ENCODE results near the gene PRDX5. TPM values are rescaled to one million over a fixed set of nuclear protein-coding genes. Genes with fewer than 3 reads are reported as not detected.
A peak's percentile ranks its signal among the peaks of the same experiment; 100 is the strongest.

Gene PRDX5
- total and polyA plus RNA-seq, 9 donors = 128 to 175 (median 164) TPM

GRCh38 chr11:64327375-64327774 is 9.5 kb downstream of the PRDX5 start:
- peaks cover 6% of the 10 kb centered on the region for H3K36me3 ChIP-seq (ENCODE audit: control insufficient read depth, insufficient read depth, low read length)
- H3K9me3 ChIP-seq (replicated peaks; ENCODE audit: control insufficient read depth, low read depth, low read length) = peaks cover 3% of the 10 kb centered on the region
- WGBS (ENCODE audit: insufficient coverage) = no CpG with 5 or more reads among the region's 2 CpGs
- no peak overlapping the region for H3K27ac ChIP-seq (ENCODE audit: low read length)
- DNase-seq = no peak
- peaks cover 4% of the 10 kb centered on the region for H3K27me3 ChIP-seq (ENCODE audit: control insufficient read depth, insufficient read depth, low read length)
- H3K4me3 ChIP-seq (ENCODE audit: low read length) = no peak overlapping the region
- peaks cover 3% of the 10 kb centered on the region for H3K4me1 ChIP-seq (ENCODE audit: control insufficient read depth, insufficient read depth, low read length)

- Histone ChIP-seq H3K4me3 (ENCODE audit: low read length) (no peak overlapping the region), H3K27me3 (ENCODE audit: control insufficient read depth, insufficient read depth, low read length) (peaks cover 4% of the 10 kb centered on the region), H3K4me1 (ENCODE audit: control insufficient read depth, insufficient read depth, low read length) (peaks cover 3% of the 10 kb centered on the region), H3K36me3 (ENCODE audit: control insufficient read depth, insufficient read depth, low read length) (peaks cover 6% of the 10 kb centered on the region), H3K9me3 (replicated peaks; ENCODE audit: control insufficient read depth, low read depth, low read length) (peaks cover 3% of the 10 kb centered on the region), H3K27ac (ENCODE audit: low read length) (no peak overlapping the region)
- no peak for DNase-seq
- WGBS (ENCODE audit: insufficient coverage) = 70% methylated on average over 1 of the region's 3 CpGs
These were observed 10.1 kb downstream of the PRDX5 start for GRCh38 chr11:64327993-64328392.

DNA sequence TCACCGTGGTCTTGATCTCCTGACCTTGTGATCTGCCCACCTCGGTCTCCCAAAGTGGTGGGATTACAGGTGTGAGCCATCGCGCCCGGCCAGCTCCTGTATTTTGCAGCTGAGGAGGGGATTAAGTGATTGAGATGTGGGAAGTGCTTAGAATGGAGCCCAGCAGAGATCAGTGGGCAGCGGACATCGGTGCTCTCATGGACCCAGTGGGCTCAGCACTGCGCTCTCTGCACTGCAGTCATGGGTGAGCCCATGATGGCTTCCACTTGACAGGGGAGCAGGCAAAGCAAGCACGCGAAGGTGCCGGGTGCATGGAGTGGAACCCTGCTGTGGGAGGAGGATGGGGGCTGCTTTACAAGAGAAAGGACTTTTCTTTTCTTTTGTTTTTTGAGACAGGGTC is 13.0 kb downstream of the PRDX5 start:
- Histone ChIP-seq H3K4me1 (ENCODE audit: control insufficient read depth, insufficient read depth, low read length) (peaks cover 3% of the 10 kb centered on the region), H3K9me3 (replicated peaks; ENCODE audit: control insufficient read depth, low read depth, low read length) (peaks cover 3% of the 10 kb centered on the region), H3K36me3 (ENCODE audit: control insufficient read depth, insufficient read depth, low read length) (no peaks in the 10 kb centered on the region), H3K27ac (ENCODE audit: low read length) (no peak overlapping the region), H3K4me3 (ENCODE audit: low read length) (no peak overlapping the region), H3K27me3 (ENCODE audit: control insufficient read depth, insufficient read depth, low read length) (peaks cover 4% of the 10 kb centered on the region)
- DNase-seq = no peak
- WGBS (ENCODE audit: insufficient coverage) = 91% methylated on average over 7 of the region's 11 CpGs

DNA sequence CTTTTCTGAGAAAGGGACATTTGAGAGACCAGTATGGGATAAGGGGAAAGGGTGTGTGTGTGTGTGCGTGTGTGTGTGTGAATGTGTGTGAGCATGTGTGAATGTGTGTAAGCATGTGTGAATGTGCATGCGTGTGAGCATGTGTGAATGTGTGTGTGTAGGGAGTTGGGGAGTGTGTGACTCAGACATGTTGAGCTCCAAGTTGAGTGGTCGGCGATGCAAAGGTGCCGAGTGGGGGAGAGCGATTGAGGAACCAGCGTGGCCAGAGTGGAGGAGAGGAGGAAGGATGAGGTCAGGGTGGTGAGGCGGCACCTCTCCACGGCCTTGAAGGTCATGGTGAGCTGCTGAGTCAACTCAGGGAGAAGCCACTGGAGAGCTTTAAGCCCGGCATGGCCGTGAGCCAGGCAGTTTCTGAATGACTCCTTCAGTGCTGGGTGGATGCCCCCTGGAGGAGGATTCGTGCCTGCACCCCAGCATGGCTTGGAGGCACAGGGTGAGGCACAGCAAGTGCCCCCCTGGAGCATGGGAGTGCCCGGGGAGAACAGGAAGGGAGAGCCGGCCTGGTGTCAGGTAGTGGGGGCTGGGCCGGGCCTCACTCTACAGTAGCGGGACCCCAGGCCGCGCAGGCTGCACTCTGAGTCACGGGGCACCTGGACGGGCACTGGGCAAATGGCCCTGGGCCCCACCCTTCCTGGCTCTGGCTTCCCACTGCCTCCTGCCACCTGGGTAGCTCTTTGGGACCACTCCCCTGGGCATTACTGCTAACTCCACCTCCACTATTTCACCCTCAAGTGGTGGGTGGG is 13.8 kb downstream of the PRDX5 start:
- 53% methylated on average over 19 of the region's 20 CpGs for WGBS (ENCODE audit: insufficient coverage)
- Histone ChIP-seq H3K4me1 (ENCODE audit: control insufficient read depth, insufficient read depth, low read length) (peaks cover 3% of the 10 kb centered on the region), H3K27ac (ENCODE audit: low read length) (no peak overlapping the region), H3K27me3 (ENCODE audit: control insufficient read depth, insufficient read depth, low read length) (peaks cover 4% of the 10 kb centered on the region), H3K9me3 (replicated peaks; ENCODE audit: control insufficient read depth, low read depth, low read length) (peaks cover 3% of the 10 kb centered on the region), H3K36me3 (ENCODE audit: control insufficient read depth, insufficient read depth, low read length) (no peaks in the 10 kb centered on the region), H3K4me3 (ENCODE audit: low read length) (no peak overlapping the region)
- peak; percentile 61 for DNase-seq

DNA sequence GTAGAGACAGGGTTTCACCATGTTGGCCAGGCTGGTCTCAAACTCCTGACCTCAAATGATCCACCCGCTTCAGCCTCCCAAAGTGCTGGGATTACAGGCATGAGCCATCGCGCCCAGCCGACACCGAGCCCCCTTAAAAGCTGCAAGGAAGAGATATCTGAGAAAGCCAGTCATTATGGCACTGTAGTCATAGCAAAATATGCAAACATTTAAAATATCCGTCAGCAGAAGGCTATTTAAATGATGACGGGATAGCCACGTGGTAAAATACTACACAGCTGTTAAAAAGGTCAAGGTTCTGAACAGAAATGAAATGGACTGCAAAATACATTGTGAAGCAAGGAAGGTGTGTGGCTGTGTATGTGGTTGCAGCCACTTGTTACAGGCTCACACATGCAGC is 15.6 kb downstream of the PRDX5 start:
- 100% methylated on average over 6 of the region's 8 CpGs for WGBS (ENCODE audit: insufficient coverage)
- H3K27me3 ChIP-seq (ENCODE audit: control insufficient read depth, insufficient read depth, low read length) = peaks cover 4% of the 10 kb centered on the region
- no peaks in the 10 kb centered on the region for H3K36me3 ChIP-seq (ENCODE audit: control insufficient read depth, insufficient read depth, low read length)
- H3K9me3 ChIP-seq (replicated peaks; ENCODE audit: control insufficient read depth, low read depth, low read length) = no peaks in the 10 kb centered on the region
- no peak for DNase-seq
- H3K4me3 ChIP-seq (ENCODE audit: low read length) = no peak overlapping the region
- H3K27ac ChIP-seq (ENCODE audit: low read length) = no peak overlapping the region
- H3K4me1 ChIP-seq (ENCODE audit: control insufficient read depth, insufficient read depth, low read length) = peaks cover 3% of the 10 kb centered on the region

DNA sequence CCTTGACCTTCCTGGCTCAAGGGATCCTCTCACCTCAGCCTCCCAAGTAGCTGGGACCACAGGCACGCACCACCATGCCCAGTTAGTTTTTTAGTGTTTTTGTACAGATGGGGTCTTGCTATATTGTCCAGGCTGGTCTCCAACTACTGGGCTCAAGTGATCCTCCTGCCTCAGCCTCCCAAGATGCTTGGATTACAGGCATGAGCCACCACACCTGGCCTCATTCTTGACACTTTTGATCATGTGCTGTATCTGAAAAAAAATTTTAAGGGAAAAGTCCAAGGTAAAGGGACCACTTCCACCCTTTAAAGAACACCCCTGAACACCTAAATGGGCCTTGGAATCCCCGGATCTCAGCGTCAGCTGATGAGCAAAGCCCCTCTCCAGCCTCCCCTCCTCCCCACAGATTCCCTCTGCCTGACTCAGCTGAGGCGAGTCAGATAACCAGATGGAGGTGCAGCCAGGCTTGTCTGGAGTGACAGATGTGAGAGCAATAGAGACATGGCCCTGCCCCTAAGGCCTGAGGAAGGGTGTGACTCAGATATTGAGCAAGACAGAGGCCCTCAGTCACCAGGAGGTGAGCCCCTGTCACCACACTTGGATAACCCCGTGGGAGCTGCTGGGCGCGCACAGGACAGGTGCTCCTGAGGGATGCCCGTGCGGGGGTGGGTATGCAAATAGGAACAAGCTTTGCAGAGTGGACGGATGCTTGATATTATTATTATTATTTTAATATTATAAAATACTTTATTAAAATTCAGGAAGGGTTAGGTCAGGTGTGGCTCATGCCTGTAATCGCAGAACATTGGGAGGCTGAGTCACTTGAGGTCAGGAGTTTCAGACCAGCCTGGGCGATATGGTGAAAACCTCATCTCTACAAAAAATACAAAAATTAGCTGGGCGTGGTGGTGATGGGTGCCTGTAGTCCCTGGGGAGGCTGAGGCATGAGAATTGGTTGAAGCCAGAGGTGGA is 17.1 kb downstream of the PRDX5 start:
- no peak for DNase-seq
- no CpG with 5 or more reads among the region's 13 CpGs for WGBS (ENCODE audit: insufficient coverage)
- no peaks in the 10 kb centered on the region for H3K36me3 ChIP-seq (ENCODE audit: control insufficient read depth, insufficient read depth, low read length)

DNA sequence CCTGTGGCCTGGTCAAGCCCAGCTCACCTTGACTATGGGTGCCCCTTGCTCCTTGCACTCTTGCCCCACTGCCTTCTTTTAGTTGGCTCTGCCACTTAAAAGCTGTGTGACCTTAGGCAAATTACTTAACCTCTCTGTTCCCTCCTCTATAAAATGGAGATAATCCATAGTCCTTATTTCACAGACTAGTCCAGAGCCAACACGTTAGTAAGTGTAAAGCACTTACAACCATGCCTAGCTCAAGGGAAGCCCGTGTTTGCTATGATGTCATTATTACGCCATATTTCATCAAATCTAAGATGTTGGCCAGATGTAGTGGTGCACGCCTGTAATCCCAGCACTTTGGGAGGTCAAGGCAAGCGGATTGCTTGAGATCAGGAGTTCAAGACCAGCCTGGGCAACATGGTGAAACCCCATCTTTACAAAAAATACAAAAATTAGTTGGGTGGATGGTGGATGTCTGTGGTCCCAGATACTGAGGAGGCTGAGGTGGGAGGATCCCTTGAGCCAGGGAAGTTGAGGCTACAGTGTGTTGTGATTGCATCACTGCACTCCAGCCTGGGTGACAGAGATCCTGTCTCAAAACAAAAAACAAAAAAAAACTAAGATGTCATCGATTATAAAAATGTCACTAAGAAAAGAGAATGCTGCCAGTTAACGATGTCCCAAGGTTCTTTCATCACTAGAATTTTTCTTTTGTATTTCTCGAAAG is 19.8 kb downstream of the PRDX5 start:
- 68% methylated on average over 3 of the region's 8 CpGs for WGBS (ENCODE audit: insufficient coverage)
- H3K4me1 ChIP-seq (ENCODE audit: control insufficient read depth, insufficient read depth, low read length) = peaks cover 17% of the 10 kb centered on the region

More for the DNA sequence above, 17.1 kb downstream of the PRDX5 start:
- Histone ChIP-seq H3K9me3 (replicated peaks; ENCODE audit: control insufficient read depth, low read depth, low read length) (no peaks in the 10 kb centered on the region), H3K4me3 (ENCODE audit: low read length) (no peak overlapping the region), H3K27ac (ENCODE audit: low read length) (no peak overlapping the region), H3K27me3 (ENCODE audit: control insufficient read depth, insufficient read depth, low read length) (no peaks in the 10 kb centered on the region), H3K4me1 (ENCODE audit: control insufficient read depth, insufficient read depth, low read length) (peaks cover 3% of the 10 kb centered on the region)

DNA sequence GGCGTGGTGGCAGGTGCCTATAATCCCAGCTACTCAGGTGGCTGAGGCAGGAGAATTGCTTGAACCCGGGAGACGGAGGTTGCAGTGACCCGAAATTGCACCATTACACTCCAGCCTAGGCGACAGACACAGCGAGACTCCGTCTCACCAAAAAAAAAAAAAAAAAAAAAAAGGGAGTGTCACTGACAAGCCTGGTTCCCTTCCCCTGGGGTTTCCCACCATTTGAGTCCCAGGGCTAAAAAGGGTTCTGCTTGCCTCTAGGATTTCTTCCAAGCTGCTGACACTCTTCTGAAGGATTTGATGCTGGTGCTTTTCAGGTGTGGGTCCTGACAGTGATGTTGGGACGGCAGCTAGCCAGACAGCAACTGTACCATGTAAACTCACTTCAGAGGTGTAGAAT is 20.8 kb downstream of the PRDX5 start:
- Histone ChIP-seq H3K4me3 (ENCODE audit: low read length) (no peak overlapping the region), H3K27ac (ENCODE audit: low read length) (no peak overlapping the region)

More for the DNA sequence above, 19.8 kb downstream of the PRDX5 start:
- no peak for DNase-seq
- H3K36me3 ChIP-seq (ENCODE audit: control insufficient read depth, insufficient read depth, low read length) = no peaks in the 10 kb centered on the region
- no peaks in the 10 kb centered on the region for H3K9me3 ChIP-seq (replicated peaks; ENCODE audit: control insufficient read depth, low read depth, low read length)
- H3K27ac ChIP-seq (ENCODE audit: low read length) = no peak overlapping the region
- peaks cover 10% of the 10 kb centered on the region for H3K27me3 ChIP-seq (ENCODE audit: control insufficient read depth, insufficient read depth, low read length)
- H3K4me3 ChIP-seq (ENCODE audit: low read length) = no peak overlapping the region

DNA sequence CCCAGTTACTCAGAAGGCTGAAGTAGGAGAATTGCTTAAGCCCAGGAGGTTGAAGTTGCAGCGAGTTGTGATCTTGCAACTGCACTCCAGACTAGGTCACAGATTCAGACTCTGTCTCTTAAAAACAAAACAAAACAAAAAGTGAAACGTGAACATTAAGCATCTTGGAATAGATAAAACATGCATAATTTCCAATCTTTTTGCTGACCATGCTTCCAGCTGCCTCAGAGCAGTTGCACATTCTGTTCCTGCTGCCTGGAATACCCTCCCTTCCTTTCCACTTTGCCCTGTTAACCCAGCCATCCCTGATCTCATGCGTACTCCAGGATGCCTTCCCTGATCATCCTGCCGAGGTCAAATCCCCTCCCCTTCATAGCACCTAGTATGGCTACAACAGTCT is 21.4 kb downstream of the PRDX5 start:
- no peak overlapping the region for H3K4me3 ChIP-seq (ENCODE audit: low read length)
- WGBS (ENCODE audit: insufficient coverage) = 40% methylated on average over 1 of the region's 4 CpGs
- H3K4me1 ChIP-seq (ENCODE audit: control insufficient read depth, insufficient read depth, low read length) = peaks cover 31% of the 10 kb centered on the region
- no peak for DNase-seq
- H3K27me3 ChIP-seq (ENCODE audit: control insufficient read depth, insufficient read depth, low read length) = peaks cover 10% of the 10 kb centered on the region
- no peaks in the 10 kb centered on the region for H3K36me3 ChIP-seq (ENCODE audit: control insufficient read depth, insufficient read depth, low read length)
- H3K27ac ChIP-seq (ENCODE audit: low read length) = no peak overlapping the region
- H3K9me3 ChIP-seq (replicated peaks; ENCODE audit: control insufficient read depth, low read depth, low read length) = no peaks in the 10 kb centered on the region

More for the DNA sequence above, 20.8 kb downstream of the PRDX5 start:
- Histone ChIP-seq H3K9me3 (replicated peaks; ENCODE audit: control insufficient read depth, low read depth, low read length) (no peaks in the 10 kb centered on the region), H3K27me3 (ENCODE audit: control insufficient read depth, insufficient read depth, low read length) (peaks cover 10% of the 10 kb centered on the region), H3K4me1 (ENCODE audit: control insufficient read depth, insufficient read depth, low read length) (peaks cover 26% of the 10 kb centered on the region), H3K36me3 (ENCODE audit: control insufficient read depth, insufficient read depth, low read length) (no peaks in the 10 kb centered on the region)
- no peak for DNase-seq
- WGBS (ENCODE audit: insufficient coverage) = 75% methylated on average over 4 of the region's 8 CpGs

Data from muscle of leg (tissue), 11 donors.